ENCODE data around the gene TFG. TPM values are rescaled to one million over a fixed set of nuclear protein-coding genes. Genes with fewer than 3 reads are reported as not detected.

TFG gene
- total and polyA plus RNA-seq, 9 of the 15 experiments (the other 6 are each of a cell fraction or from before 2014, with no cell fraction given) = 31.8 to 143 (median 57.8) TPM

- H3K36me3 ChIP-seq (ENCODE audit: control insufficient read depth, insufficient read depth, low read length) = no peaks in the 10 kb centered on the region
- no TSS peak for BruUV-seq (replicated peaks)
- no peak for FAIRE-seq
- intact Hi-C loops (cut with micrococcal nuclease) (no loop called here), in situ Hi-C loops (cut with MboI) (no loop called here)
- H2AFZ ChIP-seq (ENCODE audit: low read depth, low read length) = no peak overlapping the region
- no peak overlapping the region for H3K4me3 ChIP-seq
- H3K4me2 ChIP-seq (ENCODE audit: insufficient read depth, low read length) = no peak overlapping the region
- ChIA-PET CTCF (ENCODE audit: low intra/inter-chr PET ratio) (no interaction called here), POLR2A (no interaction called here)
- H3K9me1 ChIP-seq (ENCODE audit: control insufficient read depth, insufficient read depth, low read length) = no peaks in the 10 kb centered on the region
- H3K9ac ChIP-seq (ENCODE audit: insufficient read depth in 1 of 2, low read depth in 2 of 2, low read length in 2 of 2) = no peak overlapping the region
- no peak overlapping the region for H3K27ac ChIP-seq (ENCODE audit: extremely low read depth, low read depth, low read length)
- no peaks in the 10 kb centered on the region for H4K20me1 ChIP-seq (replicated peaks; ENCODE audit: control insufficient read depth, insufficient read depth, low read length)
- no peak for DNase-seq (ENCODE audit: extremely low read depth in 1 of 4, low spot score in 3 of 4)
- no peak for ATAC-seq
- H3K27me3 ChIP-seq (ENCODE audit: control insufficient read depth in 2 of 2, insufficient read depth in 2 of 2, low read length in 2 of 2) = no peaks in the 10 kb centered on the region
- no peaks in the 10 kb centered on the region for H3K9me3 ChIP-seq (replicated peaks; ENCODE audit: control insufficient read depth, insufficient read depth, low read depth, low read length)
- no peaks in the 10 kb centered on the region for H3K79me2 ChIP-seq (ENCODE audit: control insufficient read depth, insufficient read depth, low read length)
- no peaks in the 10 kb centered on the region for H3K4me1 ChIP-seq (replicated peaks in 1 of 2; ENCODE audit: control insufficient read depth in 2 of 2, insufficient read depth in 2 of 2, low read length in 2 of 2)
- no peak for TF ChIP-seq HMG20A (CRISPR knock-in tag; conservative IDR thresholded peaks at IDR 0.05)
- no peak for TF ChIP-seq OTX1 (CRISPR knock-in tag; IDR thresholded peaks at IDR 0.05)
- no peak for TF ChIP-seq AFF4 (CRISPR knock-in tag; IDR thresholded peaks at IDR 0.05)
- TF ChIP-seq FUS (optimal IDR thresholded peaks at IDR 0.05; ENCODE audit: low read depth, low read length) = no peak
- no peak for TF ChIP-seq RFX7 (CRISPR knock-in tag; IDR thresholded peaks at IDR 0.05)
- TF ChIP-seq PML (IDR thresholded peaks at IDR 0.05; ENCODE audit: low read length) = no peak
- TF ChIP-seq ARID3A (IDR thresholded peaks at IDR 0.05; ENCODE audit: borderline replicate concordance, low read depth, low read length) = no peak
- TF ChIP-seq HDAC6 (IDR thresholded peaks at IDR 0.05; ENCODE audit: low read depth, low read length) = no peak
- no peak for TF ChIP-seq SAP30 (IDR thresholded peaks at IDR 0.05; ENCODE audit: borderline replicate concordance, insufficient read depth, low read depth, low read length, poor library complexity, severe bottlenecking)
- no peak for TF ChIP-seq MCM2 (IDR thresholded peaks at IDR 0.05; ENCODE audit: low read depth)
- no peak for TF ChIP-seq BACH1 (tag; IDR thresholded peaks at IDR 0.05)
- no peak for TF ChIP-seq MAFF (IDR thresholded peaks at IDR 0.05; ENCODE audit: low read length)
- no peak for TF ChIP-seq MAX (CRISPR knock-in tag; IDR thresholded peaks at IDR 0.05)
- TF ChIP-seq PHTF2 (CRISPR knock-in tag; IDR thresholded peaks at IDR 0.05) = no peak
- no peak for TF ChIP-seq KAT8 (IDR thresholded peaks at IDR 0.05; ENCODE audit: low read depth)
- TF ChIP-seq NFRKB (IDR thresholded peaks at IDR 0.05; ENCODE audit: low read depth) = no peak
- no peak for TF ChIP-seq FOSL1 (tag; conservative IDR thresholded peaks at IDR 0.05)
These were observed 16.1 kb upstream of the TFG start for GRCh38 chr3:100693225-100693624.
